Measurements from ENCODE around the gene RAB5IF. TPM values are rescaled to one million over a fixed set of nuclear protein-coding genes. Genes with fewer than 3 reads are reported as not detected.

RAB5IF gene
- total and polyA plus RNA-seq, 4 donors = 43.2 to 202 (median 104) TPM

DNA sequence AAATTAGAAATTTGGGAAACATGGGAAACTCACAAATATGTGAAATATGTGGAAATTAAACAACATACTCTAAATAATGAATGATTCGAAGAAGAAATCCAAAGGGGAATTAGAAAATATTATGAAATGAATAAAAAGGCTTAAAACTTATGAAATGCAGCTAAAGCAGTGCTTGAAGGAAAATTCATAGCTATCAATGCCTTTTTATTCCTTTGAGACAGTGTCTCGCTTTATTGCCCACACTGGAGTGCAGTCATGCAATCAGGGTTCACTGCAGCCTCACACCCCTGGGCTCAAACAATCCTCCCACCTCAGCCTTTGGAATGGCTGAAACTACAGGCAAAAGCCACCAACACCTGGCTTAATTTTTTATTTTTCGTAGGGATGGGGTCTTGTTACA, 40.1 kb upstream of the RAB5IF start:
- Histone ChIP-seq H3K9me3 (ENCODE audit: control insufficient read depth in 4 of 4, insufficient read depth in 3 of 4, low read length in 3 of 4) (peaks cover 0 to 5% (median 1%) of the 10 kb centered on the region in 4 donors), H3K4me3 (no peak overlapping the region), H3K36me3 (ENCODE audit: control insufficient read depth in 4 of 4, insufficient read depth in 4 of 4, low read length in 4 of 4) (peaks cover 0 to 2% (median 0%) of the 10 kb centered on the region in 4 donors), H3K27me3 (ENCODE audit: control insufficient read depth in 3 of 3, insufficient read depth in 3 of 3, low read length in 2 of 3) (no peaks in the 10 kb centered on the region), H3K9ac (ENCODE audit: insufficient read depth in 1 of 2, low read length in 2 of 2) (no peak overlapping the region), H3K27ac (ENCODE audit: low read depth in 1 of 2, low read length in 1 of 2) (no peak overlapping the region), H3K4me1 (ENCODE audit: control insufficient read depth in 5 of 5, insufficient read depth in 5 of 5, low read length in 5 of 5) (no peaks in the 10 kb centered on the region)
- WGBS, 2 donors = 93 to 97% methylated on average over 3 of the region's 3 CpGs
- ATAC-seq (ENCODE audit: insufficient read depth, low FRiP score) (no peak), DNase-seq (no peak)
- TF ChIP-seq, protein P1, sequence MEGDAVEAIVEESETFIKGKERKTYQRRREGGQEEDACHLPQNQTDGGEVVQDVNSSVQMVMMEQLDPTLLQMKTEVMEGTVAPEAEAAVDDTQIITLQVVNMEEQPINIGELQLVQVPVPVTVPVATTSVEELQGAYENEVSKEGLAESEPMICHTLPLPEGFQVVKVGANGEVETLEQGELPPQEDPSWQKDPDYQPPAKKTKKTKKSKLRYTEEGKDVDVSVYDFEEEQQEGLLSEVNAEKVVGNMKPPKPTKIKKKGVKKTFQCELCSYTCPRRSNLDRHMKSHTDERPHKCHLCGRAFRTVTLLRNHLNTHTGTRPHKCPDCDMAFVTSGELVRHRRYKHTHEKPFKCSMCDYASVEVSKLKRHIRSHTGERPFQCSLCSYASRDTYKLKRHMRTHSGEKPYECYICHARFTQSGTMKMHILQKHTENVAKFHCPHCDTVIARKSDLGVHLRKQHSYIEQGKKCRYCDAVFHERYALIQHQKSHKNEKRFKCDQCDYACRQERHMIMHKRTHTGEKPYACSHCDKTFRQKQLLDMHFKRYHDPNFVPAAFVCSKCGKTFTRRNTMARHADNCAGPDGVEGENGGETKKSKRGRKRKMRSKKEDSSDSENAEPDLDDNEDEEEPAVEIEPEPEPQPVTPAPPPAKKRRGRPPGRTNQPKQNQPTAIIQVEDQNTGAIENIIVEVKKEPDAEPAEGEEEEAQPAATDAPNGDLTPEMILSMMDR (IDR thresholded peaks at IDR 0.05; ENCODE audit: control extremely low read depth, extremely low read depth) = no peak

DNA sequence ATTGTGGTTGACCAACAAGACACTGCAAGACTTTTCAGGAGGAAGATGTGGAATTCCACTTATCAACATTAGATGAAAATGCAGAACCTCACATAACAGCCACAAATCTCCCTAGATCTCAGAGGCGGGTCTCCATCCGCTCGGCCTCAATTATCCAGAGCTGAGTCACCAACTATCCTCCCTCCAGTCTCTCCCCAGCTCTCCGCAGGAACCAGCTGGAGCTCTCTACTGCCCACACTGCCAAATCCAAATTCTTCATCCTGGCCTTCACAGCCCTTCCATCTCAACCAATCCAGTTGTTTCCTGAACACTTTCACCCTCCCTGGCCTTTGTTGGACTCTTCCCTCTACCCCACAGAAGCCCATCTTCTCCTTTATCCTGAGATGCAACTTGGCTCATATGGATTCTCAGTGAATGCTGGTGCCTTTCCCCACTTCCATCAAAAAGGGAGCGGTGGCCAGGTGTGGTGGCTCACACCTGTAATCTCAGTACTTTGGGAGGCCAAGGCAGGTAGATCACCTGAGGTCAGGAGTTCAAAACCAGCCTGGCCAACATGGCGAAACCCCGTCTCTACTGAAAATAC, 35.6 kb upstream of the RAB5IF start:
- no peak for DNase-seq
- H3K9me3 ChIP-seq (ENCODE audit: control insufficient read depth in 4 of 4, insufficient read depth in 3 of 4, low read length in 3 of 4) = peaks cover 0 to 5% (median 1%) of the 10 kb centered on the region in 4 donors
- H3K9ac ChIP-seq (ENCODE audit: insufficient read depth in 1 of 2, low read length in 2 of 2) = no peak overlapping the region
- TF ChIP-seq, protein P1 (IDR thresholded peaks at IDR 0.05; ENCODE audit: control extremely low read depth, extremely low read depth) = no peak
- 84 to 91% methylated on average over 7 of the region's 7 CpGs for WGBS, 2 donors
- no peak for ATAC-seq (ENCODE audit: insufficient read depth, low FRiP score)
- no peak overlapping the region for H3K27ac ChIP-seq (ENCODE audit: low read depth in 1 of 2, low read length in 1 of 2)
- peaks cover 0 to 14% (median 3%) of the 10 kb centered on the region in 5 donors for H3K4me1 ChIP-seq (ENCODE audit: control insufficient read depth in 5 of 5, insufficient read depth in 5 of 5, low read length in 5 of 5)
- no peaks in the 10 kb centered on the region for H3K36me3 ChIP-seq (ENCODE audit: control insufficient read depth in 4 of 4, insufficient read depth in 4 of 4, low read length in 4 of 4)
- H3K4me3 ChIP-seq = no peak overlapping the region
- H3K27me3 ChIP-seq (ENCODE audit: control insufficient read depth in 3 of 3, insufficient read depth in 3 of 3, low read length in 2 of 3) = no peaks in the 10 kb centered on the region

DNA sequence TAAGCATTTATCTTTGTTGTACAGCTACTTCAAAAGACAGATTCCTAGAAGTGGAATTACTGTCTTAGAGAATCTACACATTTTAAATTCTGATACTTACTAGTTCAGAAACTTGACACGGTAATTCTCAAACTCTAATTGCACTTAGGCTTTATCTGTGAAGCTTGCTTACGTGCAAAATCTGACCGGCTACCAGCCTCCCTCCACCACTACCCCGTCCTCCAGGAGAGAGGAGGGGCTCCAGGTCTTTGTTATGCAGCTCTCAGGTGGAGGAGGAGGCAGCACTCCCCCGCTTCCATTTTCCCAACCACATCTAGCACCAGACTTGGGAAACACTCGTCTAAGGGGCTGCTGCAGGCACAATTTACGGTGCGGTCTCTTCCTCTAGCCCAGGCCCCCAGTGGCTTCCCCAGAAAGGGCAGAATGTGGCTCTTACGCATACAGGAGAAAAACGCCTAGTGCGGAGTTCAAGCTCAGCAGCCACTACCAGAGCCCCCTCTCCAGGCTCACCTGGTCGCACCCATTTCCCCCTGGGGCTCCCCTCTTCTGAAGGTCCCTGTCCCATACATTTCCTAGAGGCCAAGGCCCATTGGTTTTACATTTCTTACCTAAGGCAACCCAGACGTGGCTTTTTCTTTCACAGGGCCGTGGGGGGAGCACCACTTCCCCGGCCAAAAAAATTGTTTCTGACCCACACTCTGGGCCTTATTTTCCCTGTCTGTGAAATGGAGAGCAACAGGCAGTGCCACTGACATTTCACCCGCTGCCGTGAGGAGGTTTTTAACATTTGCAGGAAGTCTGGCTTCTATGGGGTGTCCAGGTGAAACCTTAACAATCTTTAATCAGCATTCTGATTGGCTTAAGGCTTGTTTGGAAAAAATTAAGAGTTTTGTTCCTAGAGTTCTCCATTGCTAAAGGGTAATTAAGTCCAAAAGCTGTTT, 33.7 kb upstream of the RAB5IF start:
- Histone ChIP-seq H3K27ac (ENCODE audit: low read depth in 1 of 2, low read length in 1 of 2) (peak overlapping the region in 1 of 2 donors; percentile 89), H3K4me1 (ENCODE audit: control insufficient read depth in 5 of 5, insufficient read depth in 5 of 5, low read length in 5 of 5) (peaks cover 0 to 27% (median 8%) of the 10 kb centered on the region in 5 donors), H3K9me3 (ENCODE audit: control insufficient read depth in 4 of 4, insufficient read depth in 3 of 4, low read length in 3 of 4) (no peaks in the 10 kb centered on the region), H3K4me3 (no peak overlapping the region), H3K27me3 (ENCODE audit: control insufficient read depth in 3 of 3, insufficient read depth in 3 of 3, low read length in 2 of 3) (no peaks in the 10 kb centered on the region), H3K9ac (ENCODE audit: insufficient read depth in 1 of 2, low read length in 2 of 2) (peak overlapping the region in 1 of 2 donors; percentile 94), H3K36me3 (ENCODE audit: control insufficient read depth in 4 of 4, insufficient read depth in 4 of 4, low read length in 4 of 4) (no peaks in the 10 kb centered on the region)
- ATAC-seq (ENCODE audit: insufficient read depth, low FRiP score) = no peak
- peak; percentile 39 to 72 (median 59) for DNase-seq
- TF ChIP-seq, protein P1 (IDR thresholded peaks at IDR 0.05; ENCODE audit: control extremely low read depth, extremely low read depth) = no peak
- WGBS, 2 donors = 46 to 62% methylated on average over 17 of the region's 17 CpGs
